Left ventricle myocardium inferior (tissue), 1 donor: ENCODE measurements around the gene PQBP1. TPM values are rescaled to one million over a fixed set of nuclear protein-coding genes. Genes with fewer than 3 reads are reported as not detected.

Experiments
- DNase-seq: peaks from one replicate; pipeline ENCODE4 v3.0.0-alpha.2; 2020
- H3K27ac ChIP-seq: fragments of 200-600 bp; replicated peaks from 2 replicates; pipeline ENCODE4 v1.8.0; 2021
- H3K27me3 ChIP-seq: fragments of 200-600 bp; 2 replicates; pipeline ENCODE4 v1.8.0; 2021; ENCODE audit warnings: low read depth
- H3K36me3 ChIP-seq: fragments of 200-600 bp; 2 replicates; pipeline ENCODE4 v1.8.0; 2021
- H3K4me1 ChIP-seq: fragments of 200-600 bp; 2 replicates; pipeline ENCODE4 v1.8.0; 2021
- H3K4me3 ChIP-seq: fragments of 200-600 bp; 2 replicates; pipeline ENCODE4 v1.8.0; 2021; ENCODE audit warnings: mild to moderate bottlenecking, moderate library complexity
- H3K9me3 ChIP-seq: fragments of 200-600 bp; replicated peaks from 2 replicates; pipeline ENCODE4 v1.8.0; 2021
- CTCF ChIP-seq: fragments of 200-600 bp; IDR thresholded peaks from 2 replicates; pipeline ENCODE4 v1.8.0; 2021; ENCODE audit warnings: antibody characterized with exemption, mild to moderate bottlenecking, borderline replicate concordance
- intact Hi-C: fragments of 100-400 bp; cut with micrococcal nuclease; formaldehyde crosslinking; loops from one replicate; pipeline ENCODE4 v1.11.0; 2022
- total RNA-seq: library from RNA; stranded (reverse); fragmentation: NEBNext Ultra II Directional; extraction: Animal tissue kit (Norgen Biotek cat#: 25700); gene quantifications from one replicate; pipeline ENCODE4 v1.2.1, GENCODE V29; 2021
- donor health status: DM: no; HTN: yes; CAD: no; lungs with severe emphysema.

PQBP1 gene
- total RNA-seq, 1 donor from 2014 or later, result 60.3 TPM

- no peak overlapping the region for H3K27ac ChIP-seq
- no peaks in the 10 kb centered on the region for H3K9me3 ChIP-seq
- peaks cover 28% of the 10 kb centered on the region for H3K4me1 ChIP-seq
- no peaks in the 10 kb centered on the region for H3K27me3 ChIP-seq
- no peak for DNase-seq
- no peak for TF ChIP-seq CTCF
- H3K4me3 ChIP-seq, result no peak overlapping the region
- intact Hi-C loops, result no loop called here
- H3K36me3 ChIP-seq, result peaks cover 31% of the 10 kb centered on the region
Observed at GRCh38 chrX:48920718-48921104, 23.0 kb downstream of the PQBP1 start.

DNA sequence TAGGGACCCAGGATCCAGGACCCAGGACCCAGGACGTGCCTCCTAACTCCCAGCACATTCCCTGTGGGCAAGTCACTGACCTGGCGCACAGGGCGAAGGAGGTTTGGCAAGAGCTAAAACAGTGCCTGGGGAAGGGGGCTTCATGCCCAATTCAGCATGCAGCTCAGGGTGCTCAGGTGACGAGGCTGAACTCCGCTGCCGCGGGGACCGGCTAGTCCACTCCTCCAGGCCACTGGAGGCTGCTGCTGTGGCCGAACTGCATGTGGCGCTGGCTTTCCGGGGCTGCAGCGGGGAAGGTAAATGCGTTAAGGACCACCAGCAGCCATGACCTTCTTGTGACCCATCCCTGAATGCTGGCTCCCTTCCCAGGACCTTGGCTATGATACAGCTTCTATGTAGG, 26.0 kb downstream of the PQBP1 start:
- Histone ChIP-seq H3K27me3 (no peaks in the 10 kb centered on the region), H3K4me1 (peaks cover 11% of the 10 kb centered on the region), H3K4me3 (no peak overlapping the region), H3K36me3 (peaks cover 35% of the 10 kb centered on the region), H3K27ac (no peak overlapping the region), H3K9me3 (no peaks in the 10 kb centered on the region)
- intact Hi-C loops, result no loop called here
- no peak for TF ChIP-seq CTCF
- DNase-seq, result no peak

GRCh38 chrX:48924270-48924669, 26.5 kb downstream of the PQBP1 start:
- no peak overlapping the region for H3K4me3 ChIP-seq
- H3K36me3 ChIP-seq, result peaks cover 37% of the 10 kb centered on the region
- TF ChIP-seq CTCF, result no peak
- no peaks in the 10 kb centered on the region for H3K27me3 ChIP-seq
- H3K9me3 ChIP-seq, result no peaks in the 10 kb centered on the region
- intact Hi-C loops, result no loop called here
- no peak overlapping the region for H3K27ac ChIP-seq
- H3K4me1 ChIP-seq, result peaks cover 10% of the 10 kb centered on the region
- DNase-seq, result no peak

DNA sequence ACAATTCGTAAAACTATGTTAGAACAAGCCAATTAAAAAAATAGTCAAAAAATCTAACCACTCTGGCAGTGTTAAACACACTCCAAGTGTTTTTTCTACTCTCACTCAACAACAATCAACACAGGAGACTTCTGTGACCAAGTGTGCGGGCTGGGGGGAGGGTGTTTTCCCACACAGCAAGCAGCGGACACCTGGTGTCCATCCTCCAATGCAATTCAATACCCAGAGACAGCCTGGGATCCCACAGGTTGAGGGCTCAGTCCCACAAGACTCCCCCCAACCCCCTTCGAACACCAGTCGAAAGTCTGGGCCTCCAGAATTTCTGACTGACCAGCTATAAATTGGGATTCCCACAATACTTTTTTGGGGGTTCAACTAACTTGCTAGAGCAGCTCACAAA, 29.4 kb downstream of the PQBP1 start:
- Histone ChIP-seq H3K36me3 (peaks cover 50% of the 10 kb centered on the region), H3K27ac (no peak overlapping the region), H3K9me3 (no peaks in the 10 kb centered on the region), H3K4me1 (no peaks in the 10 kb centered on the region), H3K4me3 (no peak overlapping the region), H3K27me3 (no peaks in the 10 kb centered on the region)
- intact Hi-C loops, result no loop called here
- no peak for DNase-seq
- TF ChIP-seq CTCF, result no peak

DNA sequence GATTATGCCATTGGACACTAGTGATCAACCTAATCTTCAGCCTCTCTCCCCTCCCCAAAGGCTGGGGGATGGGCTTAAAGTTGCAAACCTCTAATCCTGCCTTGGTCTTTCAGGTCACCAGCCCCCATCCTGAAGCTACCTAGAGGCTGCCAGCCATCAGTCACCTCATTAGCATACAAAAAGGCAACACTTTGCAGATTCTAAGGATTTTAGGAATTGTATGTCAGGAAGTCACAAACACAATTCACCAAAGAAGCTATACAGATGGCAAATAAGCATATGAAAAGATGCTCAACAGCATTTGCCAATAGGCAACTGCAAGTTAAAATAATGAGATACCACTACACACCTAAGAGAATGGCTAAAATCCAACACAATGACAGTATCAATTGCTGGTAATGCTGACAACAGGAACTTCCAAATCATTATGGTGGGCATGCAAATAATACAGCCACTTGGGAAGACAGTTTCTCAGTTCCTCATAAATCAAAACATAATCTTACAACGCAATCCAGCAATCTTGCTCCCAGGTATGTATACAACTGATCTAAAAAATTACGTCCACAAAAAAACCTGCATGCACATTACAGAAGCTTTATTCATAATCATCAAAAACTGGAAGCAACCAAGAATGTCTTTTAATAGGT, 30.1 kb downstream of the PQBP1 start:
- no peak overlapping the region for H3K4me3 ChIP-seq
- no peak for TF ChIP-seq CTCF
- H3K27me3 ChIP-seq, result no peaks in the 10 kb centered on the region
- peaks cover 54% of the 10 kb centered on the region for H3K36me3 ChIP-seq
- H3K27ac ChIP-seq, result no peak overlapping the region
- no peak for DNase-seq
- H3K9me3 ChIP-seq, result no peaks in the 10 kb centered on the region
- no peaks in the 10 kb centered on the region for H3K4me1 ChIP-seq
- intact Hi-C loops, result no loop called here
